HG03571 (cell line): ENCODE data around the gene GPC5.

Experiments used
- ATAC-seq: cut with Tn5 transposase; IDR thresholded peaks from one replicate; pipeline ENCODE4 v1.9.1; 2021; ENCODE audit not compliant: unreplicated experiment

The GPC5 gene

GRCh38 chr13:92802776-92803175 lies 1404.4 kb downstream of the GPC5 start:
- no peak for ATAC-seq

GRCh38 chr13:92804346-92804745 lies 1405.9 kb downstream of the GPC5 start:
- ATAC-seq = no peak

DNA sequence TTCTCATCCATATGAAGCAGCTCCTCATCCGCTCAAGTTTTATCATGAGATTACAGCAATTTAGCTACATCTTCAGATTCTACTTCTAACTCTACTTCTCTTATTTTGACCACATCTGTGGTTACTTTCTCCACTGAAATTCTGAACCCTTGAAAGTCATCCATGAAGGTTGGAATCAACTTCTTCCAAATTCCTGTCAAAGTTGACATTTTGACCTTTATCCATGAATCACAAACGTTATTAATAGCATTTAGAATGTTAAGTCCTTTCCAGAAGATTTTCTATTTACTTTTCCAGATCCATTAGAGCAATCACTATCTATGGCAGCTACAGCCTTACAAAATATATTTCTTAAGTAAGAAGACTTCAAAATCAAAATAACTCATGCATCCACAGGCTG lies 1406.5 kb downstream of the GPC5 start:
- ATAC-seq = no peak

DNA sequence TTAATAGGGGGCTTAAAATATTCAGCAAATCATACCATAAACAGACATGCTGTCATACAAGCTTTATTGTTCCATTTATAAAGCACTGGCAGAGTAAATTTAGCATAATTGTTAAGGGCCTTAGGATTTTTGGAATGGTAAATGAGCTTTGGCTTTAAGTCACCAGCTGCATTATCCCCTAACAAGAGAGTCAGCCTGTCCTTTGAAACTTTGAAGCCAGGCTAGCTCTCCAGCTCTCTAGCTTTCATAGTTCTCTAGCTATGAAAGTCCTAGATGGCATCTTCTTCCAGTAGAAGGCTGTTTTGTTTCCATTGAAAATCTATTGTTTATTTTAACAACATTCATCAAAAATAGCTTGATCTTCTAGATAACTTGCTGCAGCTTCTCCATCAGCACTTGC lies 1407.3 kb downstream of the GPC5 start:
- ATAC-seq = no peak

DNA sequence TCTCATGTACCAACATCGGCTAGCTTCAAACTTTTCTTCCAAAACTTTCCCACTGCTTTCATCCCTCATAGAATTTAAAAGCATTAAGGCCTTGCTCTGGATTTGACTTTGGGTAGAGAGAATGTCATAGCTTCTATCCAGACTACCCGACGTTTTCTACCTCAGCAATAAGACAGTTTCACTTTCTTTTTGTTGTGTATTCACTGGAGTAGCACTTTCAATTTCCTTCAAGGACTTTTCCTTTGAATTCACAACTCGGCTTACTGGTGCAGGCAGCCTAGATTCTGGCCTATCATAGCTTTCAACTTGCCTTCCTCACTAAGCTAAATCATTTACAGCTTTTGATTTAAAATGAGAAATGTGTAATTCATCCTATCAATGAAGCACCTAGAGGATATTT lies 1407.8 kb downstream of the GPC5 start:
- ATAC-seq = no peak

DNA sequence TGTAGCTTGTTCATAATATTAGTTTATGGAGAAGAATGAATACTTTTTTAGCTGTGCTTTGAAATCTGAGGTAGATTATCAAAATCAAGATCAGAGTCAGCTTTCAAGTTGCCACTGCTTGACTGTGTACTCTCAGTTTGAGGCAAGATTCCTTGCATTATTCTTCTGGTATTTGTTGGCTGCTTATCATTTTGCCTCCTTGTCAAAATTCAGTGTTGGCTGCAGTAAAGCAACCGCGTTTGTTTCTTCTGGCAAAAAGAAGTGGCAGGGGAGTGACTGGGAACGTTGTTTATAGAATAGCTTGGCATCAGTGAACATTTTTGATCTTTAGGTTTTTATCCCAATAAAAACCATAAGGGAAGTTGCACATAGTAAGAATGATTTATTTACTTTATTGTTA lies 1408.9 kb downstream of the GPC5 start:
- no peak for ATAC-seq

DNA sequence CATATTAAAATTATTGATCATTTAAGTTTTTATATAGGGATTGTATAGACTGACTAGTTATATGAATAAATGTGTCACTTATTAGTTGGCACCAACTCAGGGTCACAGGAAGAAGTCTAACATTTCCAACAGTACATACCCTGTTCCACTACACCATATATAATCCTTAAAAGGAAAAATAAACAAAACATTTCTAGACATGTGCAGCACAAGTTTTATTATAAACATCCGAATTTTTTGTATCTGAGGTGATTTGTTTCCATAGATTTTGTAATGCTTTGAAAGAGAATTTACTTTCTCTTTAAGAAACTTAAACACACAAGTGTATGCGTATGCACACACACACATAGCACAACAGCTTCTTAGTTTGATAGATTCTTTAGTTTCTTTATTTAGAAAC lies 1409.5 kb downstream of the GPC5 start:
- no peak for ATAC-seq

- no peak for ATAC-seq
Measured at GRCh38 chr13:92821324-92821723, 1422.9 kb downstream of the GPC5 start.

GRCh38 chr13:92823059-92823458 lies 1424.6 kb downstream of the GPC5 start:
- no peak for ATAC-seq

- ATAC-seq = no peak
Measured at GRCh38 chr13:92825938-92826596, 1427.6 kb downstream of the GPC5 start.

DNA sequence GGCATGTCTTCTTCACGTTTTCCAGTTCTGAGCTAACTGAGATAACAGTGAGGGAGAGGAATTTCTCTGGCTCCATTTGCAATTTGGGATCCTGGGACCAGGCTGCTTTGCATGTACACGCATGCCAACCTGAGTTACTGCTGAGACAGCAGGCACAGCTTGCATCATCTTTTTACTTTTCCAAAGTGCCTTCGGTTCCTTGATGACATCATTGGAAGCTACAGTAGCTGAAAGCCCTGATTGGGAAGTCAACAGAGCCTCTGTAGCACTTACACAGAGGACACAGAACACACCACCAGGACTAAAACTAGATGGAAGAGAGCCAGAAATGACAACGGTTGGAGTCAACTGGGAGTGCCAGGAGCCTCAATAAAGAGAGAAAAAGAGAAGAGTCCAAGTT lies 1429.1 kb downstream of the GPC5 start:
- ATAC-seq = no peak

DNA sequence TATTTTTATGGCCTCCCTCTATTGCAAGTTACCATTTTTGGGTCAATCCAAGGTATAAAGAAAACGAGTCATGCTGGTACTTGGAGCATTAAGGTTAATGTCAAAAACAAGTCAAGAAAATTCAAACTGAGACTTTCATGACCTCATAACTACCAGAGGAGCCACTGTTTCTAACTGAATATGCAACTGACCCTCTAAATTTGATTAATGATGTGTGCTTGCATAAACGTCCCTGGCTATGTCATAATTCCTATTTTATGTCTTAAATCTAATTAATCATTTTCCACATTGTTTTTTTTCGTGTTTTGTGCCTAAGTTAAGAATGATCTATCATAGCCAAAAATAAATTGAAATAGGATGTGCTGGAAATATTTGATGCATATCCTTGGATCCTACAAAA lies 1431.5 kb downstream of the GPC5 start:
- no peak for ATAC-seq

DNA sequence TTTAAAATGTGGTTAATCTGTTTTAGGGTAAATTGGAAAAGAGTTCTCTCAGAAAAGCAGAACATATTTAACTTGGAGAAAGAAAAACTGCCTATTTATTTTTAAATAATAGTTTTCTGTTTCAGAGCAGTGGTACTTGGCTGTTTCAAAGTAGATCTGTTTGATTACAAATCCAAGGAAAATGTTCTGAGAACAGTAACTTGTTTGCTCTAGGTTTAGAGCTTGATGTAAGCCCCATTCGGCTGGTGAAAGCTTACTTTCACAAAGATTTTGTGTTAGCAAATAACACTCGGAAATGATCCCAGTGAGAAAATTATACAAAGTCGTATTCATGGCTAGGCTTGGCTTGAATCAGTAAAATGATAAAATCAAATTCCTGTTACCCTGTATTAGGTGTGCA lies 1432.4 kb downstream of the GPC5 start:
- ATAC-seq = no peak

GRCh38 chr13:92833071-92833470 lies 1434.7 kb downstream of the GPC5 start:
- no peak for ATAC-seq

DNA sequence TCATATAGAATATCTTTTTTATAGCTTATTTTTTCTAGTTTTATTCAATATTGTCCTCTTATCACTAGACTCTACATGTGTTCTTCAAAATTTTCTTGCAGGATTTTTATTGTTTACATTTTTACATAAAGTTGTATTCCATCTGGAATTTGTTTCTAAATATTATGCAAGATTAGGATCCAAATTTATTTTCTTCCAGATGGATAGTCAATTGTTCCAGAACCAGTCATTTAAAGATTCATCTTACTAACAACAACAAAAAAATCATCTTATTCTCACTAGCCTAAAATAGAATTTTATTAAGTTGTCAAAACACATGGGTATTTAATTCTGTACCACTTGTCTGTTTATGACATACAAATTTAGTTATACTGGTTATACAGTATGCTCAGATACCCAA lies 1437.8 kb downstream of the GPC5 start:
- ATAC-seq = no peak

DNA sequence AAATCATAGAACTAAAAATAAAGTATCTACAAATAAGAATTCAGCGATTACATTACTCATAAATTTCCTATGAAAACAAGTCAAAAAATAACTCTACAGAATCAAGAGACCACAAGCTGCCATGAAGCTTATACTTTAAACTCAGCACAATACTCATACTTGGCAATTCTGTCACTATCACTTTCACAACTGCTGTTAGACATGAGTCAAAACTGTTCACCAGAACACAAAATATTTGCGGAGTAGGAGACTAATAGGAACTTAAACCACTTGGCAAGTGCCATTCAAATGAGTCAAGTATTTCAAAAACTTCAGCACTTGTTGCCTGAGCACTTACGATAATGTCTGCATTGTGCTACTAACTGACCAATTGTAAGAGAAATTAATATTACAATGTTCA lies 1440.4 kb downstream of the GPC5 start:
- ATAC-seq = peak; percentile 51

GRCh38 chr13:92842145-92842544 lies 1443.7 kb downstream of the GPC5 start:
- no peak for ATAC-seq

DNA sequence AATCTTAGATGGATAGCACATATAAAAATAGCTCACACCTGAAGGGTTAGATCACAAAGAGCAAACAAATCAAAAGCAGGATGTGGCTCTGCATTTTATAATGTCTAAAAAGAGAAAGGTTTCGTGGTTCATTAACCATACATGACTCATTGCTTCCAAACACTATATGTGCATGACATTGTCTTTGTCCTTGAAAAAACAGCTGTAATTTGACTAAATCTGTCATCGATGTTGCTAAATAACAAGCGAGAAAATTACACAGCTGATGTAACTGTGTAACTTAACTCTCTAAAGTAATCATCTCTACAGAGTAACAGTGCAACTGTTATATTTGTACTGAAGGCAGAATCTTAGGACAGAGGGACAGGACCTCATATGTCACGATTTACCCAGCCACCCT lies 1445.1 kb downstream of the GPC5 start:
- peak; percentile 62 for ATAC-seq

DNA sequence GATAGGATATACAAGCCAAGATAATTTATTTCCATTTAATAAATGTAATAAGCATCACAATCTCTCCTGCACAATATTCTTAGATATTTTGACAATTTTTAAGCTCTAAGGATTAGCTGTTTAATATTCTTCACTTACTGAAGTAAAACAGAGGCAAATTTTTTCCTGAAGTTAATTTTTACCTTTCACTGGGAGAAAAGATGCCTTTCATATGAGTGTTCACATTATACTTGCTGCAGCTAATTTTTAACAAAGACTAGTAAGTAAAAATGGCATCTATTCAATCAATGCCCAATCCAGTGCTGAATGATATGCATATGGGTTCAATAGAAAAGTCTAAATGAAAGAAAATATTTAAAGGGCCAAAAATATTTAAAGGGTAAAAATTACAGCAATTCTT lies 1451.0 kb downstream of the GPC5 start:
- no peak for ATAC-seq

GRCh38 chr13:92864584-92865284 lies 1466.3 kb downstream of the GPC5 start:
- no peak for ATAC-seq

GRCh38 chr13:92873029-92873428 lies 1474.6 kb downstream of the GPC5 start:
- ATAC-seq = no peak

GRCh38 chr13:92886535-92887077 lies 1488.2 kb downstream of the GPC5 start:
- ATAC-seq = no peak

GRCh38 chr13:92894447-92894846 lies 1496.0 kb downstream of the GPC5 start:
- no peak for ATAC-seq
